ENCODE measurements around the gene HSDL1. TPM values are rescaled to one million over a fixed set of nuclear protein-coding genes. Genes with fewer than 3 reads are reported as not detected.

Gene HSDL1
- total and polyA plus RNA-seq, 10 of the 15 experiments (the other 5 are each of a cell fraction or from before 2014, with no cell fraction given) = 2.0 to 13.4 (median 5.6) TPM

GRCh38 chr16:84193480-84193879, 48.5 kb upstream of the HSDL1 start:
- RAD21 ChIA-PET (ENCODE audit: unreplicated experiment) = no interaction called here
- intact Hi-C loops (cut with micrococcal nuclease; ENCODE audit: unreplicated experiment) (no loop called here), in situ Hi-C loops (cut with MboI) (no loop called here)
- FAIRE-seq (no peak), ATAC-seq (no peak), DNase-seq (ENCODE audit: low read depth, low spot score) (no peak)
- WGBS (ENCODE audit: insufficient coverage, insufficient replicate concordance, low lambda C conversion rate, missing lambda C conversion rate) = 62% methylated on average over 7 of the region's 7 CpGs
- Histone ChIP-seq H3K27me3 (replicated peaks in 1 of 2; ENCODE audit: control insufficient read depth in 2 of 2, insufficient read depth in 2 of 2, low read length in 1 of 2) (no peaks in the 10 kb centered on the region), H3K36me3 (ENCODE audit: control insufficient read depth in 2 of 2, insufficient read depth in 2 of 2, low read length in 1 of 2) (no peaks in the 10 kb centered on the region), H2AFZ (ENCODE audit: control insufficient read depth, low read depth, low read length) (no peak overlapping the region), H3K9ac (ENCODE audit: control insufficient read depth, insufficient read depth, low read length) (no peak overlapping the region), H3K9me3 (replicated peaks; ENCODE audit: control insufficient read depth, insufficient read depth, low read length) (no peaks in the 10 kb centered on the region), H3K27ac (ENCODE audit: control insufficient read depth, insufficient read depth) (no peak overlapping the region), H3K4me2 (ENCODE audit: control insufficient read depth, insufficient read depth) (no peak overlapping the region), H3K4me1 (ENCODE audit: control insufficient read depth, insufficient read depth, low read length) (no peaks in the 10 kb centered on the region), H3K4me3 (no peak overlapping the region), H4K20me1 (ENCODE audit: control insufficient read depth, insufficient read depth) (no peaks in the 10 kb centered on the region), H3K79me2 (ENCODE audit: control insufficient read depth, insufficient read depth, low read length) (no peaks in the 10 kb centered on the region)
- CTCF ChIA-PET = no interaction called here
- no TSS peak for BruUV-seq (replicated peaks)
- SMC1A ChIA-PET (ENCODE audit: uncharacterized antibody, unreplicated experiment) = no interaction called here
- TF ChIP-seq, protein P1, sequence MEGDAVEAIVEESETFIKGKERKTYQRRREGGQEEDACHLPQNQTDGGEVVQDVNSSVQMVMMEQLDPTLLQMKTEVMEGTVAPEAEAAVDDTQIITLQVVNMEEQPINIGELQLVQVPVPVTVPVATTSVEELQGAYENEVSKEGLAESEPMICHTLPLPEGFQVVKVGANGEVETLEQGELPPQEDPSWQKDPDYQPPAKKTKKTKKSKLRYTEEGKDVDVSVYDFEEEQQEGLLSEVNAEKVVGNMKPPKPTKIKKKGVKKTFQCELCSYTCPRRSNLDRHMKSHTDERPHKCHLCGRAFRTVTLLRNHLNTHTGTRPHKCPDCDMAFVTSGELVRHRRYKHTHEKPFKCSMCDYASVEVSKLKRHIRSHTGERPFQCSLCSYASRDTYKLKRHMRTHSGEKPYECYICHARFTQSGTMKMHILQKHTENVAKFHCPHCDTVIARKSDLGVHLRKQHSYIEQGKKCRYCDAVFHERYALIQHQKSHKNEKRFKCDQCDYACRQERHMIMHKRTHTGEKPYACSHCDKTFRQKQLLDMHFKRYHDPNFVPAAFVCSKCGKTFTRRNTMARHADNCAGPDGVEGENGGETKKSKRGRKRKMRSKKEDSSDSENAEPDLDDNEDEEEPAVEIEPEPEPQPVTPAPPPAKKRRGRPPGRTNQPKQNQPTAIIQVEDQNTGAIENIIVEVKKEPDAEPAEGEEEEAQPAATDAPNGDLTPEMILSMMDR (IDR thresholded peaks at IDR 0.05 in 2 of 3, conservative IDR thresholded peaks at IDR 0.05 in 1 of 3; ENCODE audit: control insufficient read depth in 2 of 3, extremely low read depth in 1 of 3, insufficient read depth in 1 of 3, low read depth in 3 of 3, low read length in 3 of 3) = no peak
- POLR2A ChIA-PET = no interaction called here

DNA sequence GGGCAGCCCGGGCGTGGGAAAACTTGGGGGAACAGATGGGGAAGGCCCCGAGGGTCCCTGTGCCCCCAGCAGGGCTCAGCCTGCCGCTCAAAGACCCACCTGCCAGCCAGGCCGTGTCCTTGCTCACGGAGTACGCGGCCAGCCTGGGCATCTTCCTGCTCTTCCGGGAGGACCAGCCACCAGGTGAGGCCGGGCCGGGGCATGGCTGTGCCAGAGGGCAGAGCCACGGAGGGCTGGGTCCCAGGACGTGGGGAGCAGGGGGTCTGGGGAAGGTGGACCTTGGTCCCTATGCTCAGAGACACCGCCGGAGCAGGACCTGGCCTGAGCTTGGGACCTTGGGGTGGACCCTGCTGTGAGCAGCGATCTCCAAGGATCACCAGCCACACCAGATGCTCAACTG, 46.5 kb upstream of the HSDL1 start:
- BruUV-seq (replicated peaks) = no TSS peak
- ChIA-PET POLR2A (no interaction called here), CTCF (no interaction called here)
- no peak for TF ChIP-seq PAX5 (IDR thresholded peaks at IDR 0.05; ENCODE audit: borderline replicate concordance, low read depth, low read length)
- no peak for TF ChIP-seq KAT2A (conservative IDR thresholded peaks at IDR 0.05; ENCODE audit: control insufficient read depth, low read depth, low read length)
- TF ChIP-seq CHD2 (IDR thresholded peaks at IDR 0.05; ENCODE audit: borderline replicate concordance, low read depth, low read length) = no peak
- no peak for TF ChIP-seq ZBED1 (IDR thresholded peaks at IDR 0.05; ENCODE audit: borderline replicate concordance)
- TF ChIP-seq ZNF274 (IDR thresholded peaks at IDR 0.05; ENCODE audit: insufficient read depth, insufficient read length) = no peak
- no peak for TF ChIP-seq HCFC1 (IDR thresholded peaks at IDR 0.05; ENCODE audit: low read length)
- no peak for TF ChIP-seq SRF (IDR thresholded peaks at IDR 0.05; ENCODE audit: low read depth in 2 of 2, low read length in 2 of 2)
- no peak for TF ChIP-seq MTA2 (IDR thresholded peaks at IDR 0.05; ENCODE audit: low read depth)
- no peak for TF ChIP-seq SIN3A (IDR thresholded peaks at IDR 0.05; ENCODE audit: low read depth, low read length)
- no peak for TF ChIP-seq HDAC2 (IDR thresholded peaks at IDR 0.05)
- TF ChIP-seq NR2C2 (IDR thresholded peaks at IDR 0.05; ENCODE audit: borderline replicate concordance, control insufficient read depth, insufficient read length, low read depth) = no peak
- TF ChIP-seq EZH2 (IDR thresholded peaks at IDR 0.05; ENCODE audit: borderline replicate concordance, control insufficient read depth, low read depth, low read length) = no peak
- TF ChIP-seq MXI1 (IDR thresholded peaks at IDR 0.05; ENCODE audit: low read depth, low read length) = no peak
- TF ChIP-seq HDGF (IDR thresholded peaks at IDR 0.05) = no peak
- no peak for TF ChIP-seq KLF5 (IDR thresholded peaks at IDR 0.05; ENCODE audit: partially characterized antibody)

More for the DNA sequence above, 46.5 kb upstream of the HSDL1 start:
- 66% methylated on average over 14 of the region's 16 CpGs for WGBS (ENCODE audit: insufficient coverage, insufficient replicate concordance, low lambda C conversion rate, missing lambda C conversion rate)
- no peaks in the 10 kb centered on the region for H3K36me3 ChIP-seq (ENCODE audit: control insufficient read depth in 2 of 2, insufficient read depth in 2 of 2, low read length in 1 of 2)
- H3K4me2 ChIP-seq (ENCODE audit: control insufficient read depth, insufficient read depth) = no peak overlapping the region
- FAIRE-seq = no peak
- H3K4me1 ChIP-seq (ENCODE audit: control insufficient read depth, insufficient read depth, low read length) = no peaks in the 10 kb centered on the region
- no peak overlapping the region for H2AFZ ChIP-seq (ENCODE audit: control insufficient read depth, low read depth, low read length)
- RAD21 ChIA-PET (ENCODE audit: unreplicated experiment) = no interaction called here
- in situ Hi-C loops (cut with MboI) (no loop called here), intact Hi-C loops (cut with micrococcal nuclease; ENCODE audit: unreplicated experiment) (no loop called here)
- no peaks in the 10 kb centered on the region for H3K27me3 ChIP-seq (replicated peaks in 1 of 2; ENCODE audit: control insufficient read depth in 2 of 2, insufficient read depth in 2 of 2, low read length in 1 of 2)
- H3K9ac ChIP-seq (ENCODE audit: control insufficient read depth, insufficient read depth, low read length) = no peak overlapping the region
- ATAC-seq = no peak
- peaks cover 4% of the 10 kb centered on the region for H3K79me2 ChIP-seq (ENCODE audit: control insufficient read depth, insufficient read depth, low read length)
- no peak for DNase-seq (ENCODE audit: low read depth, low spot score)
- no peak overlapping the region for H3K4me3 ChIP-seq
- SMC1A ChIA-PET (ENCODE audit: uncharacterized antibody, unreplicated experiment) = no interaction called here
- no peaks in the 10 kb centered on the region for H3K9me3 ChIP-seq (replicated peaks; ENCODE audit: control insufficient read depth, insufficient read depth, low read length)
- no peaks in the 10 kb centered on the region for H4K20me1 ChIP-seq (ENCODE audit: control insufficient read depth, insufficient read depth)
- H3K27ac ChIP-seq (ENCODE audit: control insufficient read depth, insufficient read depth) = no peak overlapping the region
